Panc1 (cell line): Measurements from ENCODE around the gene GNPNAT1. TPM values are rescaled to one million over a fixed set of nuclear protein-coding genes. Genes with fewer than 3 reads are reported as not detected.

Experiments used
- ATAC-seq: fragments of 200-7000 bp; cut with Tn5 transposase; 2 replicates; pipeline ENCODE4 v1.9.1; 2020; ENCODE audit warnings: mild to moderate bottlenecking, moderate library complexity
- BruUV-seq: library from RNA; stranded (reverse); fragments of 400-500 nt; replicated peaks from 2 replicates; lab custom pipeline; 2021; lab: Mats Ljungman, UMichigan
- CTCF ChIA-PET: fragments of 300-600 bp; sonication (Branson Sonifier 250); formaldehyde crosslinking; loops from one replicate; lab custom pipeline; 2022; ENCODE audit warnings: antibody characterized with exemption; lab: Charles Lee
- POLR2A ChIA-PET: fragments of 300-600 bp; sonication (Branson Sonifier 250); formaldehyde crosslinking; loops from one replicate; lab custom pipeline; 2022; ENCODE audit warnings: antibody characterized with exemption; lab: Charles Lee
- DNase-seq: peaks from one replicate; pipeline ENCODE4 v3.0.0-alpha.2; 2010; ENCODE audit warnings: low read depth, low spot score
- H3K27ac ChIP-seq: 2 replicates; pipeline ENCODE4 v1.5.1; 2011; ENCODE audit warnings: mild to moderate bottlenecking, low read length, inconsistent platforms
- H3K27me3 ChIP-seq: fragments of 200-500 bp; sonication (Bioruptor generic); 2 replicates; pipeline ENCODE4 v1.6.0; 2014; ENCODE audit warnings: low read length, inconsistent platforms; ENCODE audit not compliant: control insufficient read depth, insufficient read depth
- H3K36me3 ChIP-seq: fragments of 200-500 bp; sonication (Bioruptor generic); 2 replicates; pipeline ENCODE4 v1.5.1; 2014; ENCODE audit warnings: inconsistent platforms, mild to moderate bottlenecking, low read length, moderate library complexity; ENCODE audit not compliant: control insufficient read depth, insufficient read depth
- H3K4me1 ChIP-seq: 2 replicates; pipeline ENCODE4 v1.5.1; 2011; ENCODE audit warnings: inconsistent platforms, mild to moderate bottlenecking, low read length, moderate library complexity; ENCODE audit not compliant: control insufficient read depth, insufficient read depth
- H3K4me3 ChIP-seq, 2 experiments: 2 replicates each; pipeline ENCODE4 v1.5.1; 2011 to 2012; ENCODE audit warnings: low read depth in 2 of 2, low read length in 2 of 2, mild to moderate bottlenecking in 2 of 2, inconsistent platforms in 1 of 2, moderate library complexity in 1 of 2
- H3K9me3 ChIP-seq: fragments of 200-500 bp; sonication (Bioruptor generic); 2 replicates; pipeline ENCODE4 v1.5.1; 2014; ENCODE audit warnings: low read depth, mild to moderate bottlenecking, inconsistent platforms, low read length, moderate library complexity; ENCODE audit not compliant: control insufficient read depth, insufficient read depth
- POLR2AphosphoS5 ChIP-seq: IDR thresholded peaks from 2 replicates; pipeline ENCODE4 v1.6.1; 2012; ENCODE audit warnings: mild to moderate bottlenecking, low read depth, low read length, moderate library complexity
- SIN3A ChIP-seq: IDR thresholded peaks from 2 replicates; pipeline ENCODE4 v1.6.1; 2012; ENCODE audit warnings: low read depth, mild to moderate bottlenecking, low read length, moderate library complexity, borderline replicate concordance; ENCODE audit not compliant: insufficient read depth
- TCF7L2 ChIP-seq: IDR thresholded peaks from 2 replicates; pipeline ENCODE4 v1.6.1; 2011; ENCODE audit warnings: mild to moderate bottlenecking, low read depth, low read length, inconsistent platforms
- in situ Hi-C: cut with HindIII; loops from 2 replicates; pipeline ENCODE4 v1.10.0; 2016; ENCODE audit warnings: low sequenced_read_pairs, low pct_unique_long_range_greater_than_20kb
- intact Hi-C: fragments of 100-400 bp; cut with micrococcal nuclease; formaldehyde crosslinking; loops from one replicate; pipeline ENCODE4 v1.10.0; 2022; ENCODE audit not compliant: unreplicated experiment
- total RNA-seq: library from RNA; stranded (reverse); gene quantifications from one replicate; pipeline ENCODE4 v1.2.1, GENCODE V29; 2021; ENCODE audit not compliant: unreplicated experiment
- TF ChIP-seq, protein P1 (sequence below), 2 experiments: IDR thresholded peaks; 2 replicates each; pipeline ENCODE4 v1.6.1; 2011 to 2012; ENCODE audit warnings: low read depth in 2 of 2, control low read depth in 1 of 2, low read length in 1 of 2, mild to moderate bottlenecking in 1 of 2, moderate library complexity in 1 of 2; ENCODE audit not compliant: insufficient read depth in 1 of 2
- TF ChIP-seq, protein P2 (sequence below): fragments of 450-650 bp; IDR thresholded peaks from 2 replicates; pipeline ENCODE4 v1.5.1; 2017; ENCODE audit warnings: mild to moderate bottlenecking

Gene GNPNAT1
- total RNA-seq, 1 experiment from 2014 or later, result 22.2 TPM

DNA sequence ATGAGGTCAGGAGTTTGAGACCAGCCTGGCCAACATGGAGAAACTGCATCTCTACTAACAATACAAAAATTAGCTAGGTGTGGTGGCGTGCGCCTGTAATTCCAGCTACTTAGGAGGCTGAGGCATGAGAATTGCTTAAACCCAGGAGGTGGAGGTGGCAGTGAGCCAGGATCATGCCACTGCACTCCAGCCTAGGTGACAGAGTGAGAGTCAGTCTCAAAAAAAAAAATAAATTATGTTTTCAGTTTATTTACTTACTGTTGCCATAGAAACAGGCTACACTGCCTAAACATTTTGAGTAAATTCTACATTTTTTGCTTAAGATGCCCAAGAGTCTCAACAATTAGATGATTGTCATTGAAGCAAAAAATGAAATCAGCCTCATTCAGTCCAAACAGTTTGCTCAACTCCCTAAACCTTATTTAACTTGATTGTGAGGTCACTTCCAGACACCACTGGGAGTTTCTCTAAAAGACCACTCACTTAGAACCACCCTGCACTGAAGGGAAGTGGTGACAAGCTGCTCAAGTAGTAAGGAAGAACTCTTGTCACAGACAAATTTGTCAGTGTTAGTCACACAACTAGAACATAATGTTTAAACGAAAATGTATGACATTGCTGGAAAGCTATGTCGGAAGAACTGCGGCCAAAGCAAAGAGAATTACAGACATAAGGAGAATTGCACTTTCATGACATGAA, 9.8 kb upstream of the GNPNAT1 start:
- ATAC-seq (no peak), DNase-seq (no peak)
- in situ Hi-C loops (no loop called here), intact Hi-C loops (no loop called here)
- Histone ChIP-seq H3K9me3 (no peaks in the 10 kb centered on the region), H3K4me3 (no peak overlapping the region), H3K27ac (no peak overlapping the region), H3K36me3 (no peaks in the 10 kb centered on the region), H3K27me3 (no peaks in the 10 kb centered on the region), H3K4me1 (no peaks in the 10 kb centered on the region)
- BruUV-seq, result no TSS peak
- ChIA-PET POLR2A (no interaction called here), CTCF (no interaction called here)
- TF ChIP-seq, protein P1, sequence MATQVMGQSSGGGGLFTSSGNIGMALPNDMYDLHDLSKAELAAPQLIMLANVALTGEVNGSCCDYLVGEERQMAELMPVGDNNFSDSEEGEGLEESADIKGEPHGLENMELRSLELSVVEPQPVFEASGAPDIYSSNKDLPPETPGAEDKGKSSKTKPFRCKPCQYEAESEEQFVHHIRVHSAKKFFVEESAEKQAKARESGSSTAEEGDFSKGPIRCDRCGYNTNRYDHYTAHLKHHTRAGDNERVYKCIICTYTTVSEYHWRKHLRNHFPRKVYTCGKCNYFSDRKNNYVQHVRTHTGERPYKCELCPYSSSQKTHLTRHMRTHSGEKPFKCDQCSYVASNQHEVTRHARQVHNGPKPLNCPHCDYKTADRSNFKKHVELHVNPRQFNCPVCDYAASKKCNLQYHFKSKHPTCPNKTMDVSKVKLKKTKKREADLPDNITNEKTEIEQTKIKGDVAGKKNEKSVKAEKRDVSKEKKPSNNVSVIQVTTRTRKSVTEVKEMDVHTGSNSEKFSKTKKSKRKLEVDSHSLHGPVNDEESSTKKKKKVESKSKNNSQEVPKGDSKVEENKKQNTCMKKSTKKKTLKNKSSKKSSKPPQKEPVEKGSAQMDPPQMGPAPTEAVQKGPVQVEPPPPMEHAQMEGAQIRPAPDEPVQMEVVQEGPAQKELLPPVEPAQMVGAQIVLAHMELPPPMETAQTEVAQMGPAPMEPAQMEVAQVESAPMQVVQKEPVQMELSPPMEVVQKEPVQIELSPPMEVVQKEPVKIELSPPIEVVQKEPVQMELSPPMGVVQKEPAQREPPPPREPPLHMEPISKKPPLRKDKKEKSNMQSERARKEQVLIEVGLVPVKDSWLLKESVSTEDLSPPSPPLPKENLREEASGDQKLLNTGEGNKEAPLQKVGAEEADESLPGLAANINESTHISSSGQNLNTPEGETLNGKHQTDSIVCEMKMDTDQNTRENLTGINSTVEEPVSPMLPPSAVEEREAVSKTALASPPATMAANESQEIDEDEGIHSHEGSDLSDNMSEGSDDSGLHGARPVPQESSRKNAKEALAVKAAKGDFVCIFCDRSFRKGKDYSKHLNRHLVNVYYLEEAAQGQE (IDR thresholded peaks at IDR 0.05; ENCODE audit: insufficient read depth in 1 of 2, low read depth in 2 of 2, low read length in 1 of 2), result no peak
- TF ChIP-seq POLR2AphosphoS5, result no peak
- TF ChIP-seq SIN3A, result no peak
- no peak for TF ChIP-seq TCF7L2
- TF ChIP-seq, protein P2, sequence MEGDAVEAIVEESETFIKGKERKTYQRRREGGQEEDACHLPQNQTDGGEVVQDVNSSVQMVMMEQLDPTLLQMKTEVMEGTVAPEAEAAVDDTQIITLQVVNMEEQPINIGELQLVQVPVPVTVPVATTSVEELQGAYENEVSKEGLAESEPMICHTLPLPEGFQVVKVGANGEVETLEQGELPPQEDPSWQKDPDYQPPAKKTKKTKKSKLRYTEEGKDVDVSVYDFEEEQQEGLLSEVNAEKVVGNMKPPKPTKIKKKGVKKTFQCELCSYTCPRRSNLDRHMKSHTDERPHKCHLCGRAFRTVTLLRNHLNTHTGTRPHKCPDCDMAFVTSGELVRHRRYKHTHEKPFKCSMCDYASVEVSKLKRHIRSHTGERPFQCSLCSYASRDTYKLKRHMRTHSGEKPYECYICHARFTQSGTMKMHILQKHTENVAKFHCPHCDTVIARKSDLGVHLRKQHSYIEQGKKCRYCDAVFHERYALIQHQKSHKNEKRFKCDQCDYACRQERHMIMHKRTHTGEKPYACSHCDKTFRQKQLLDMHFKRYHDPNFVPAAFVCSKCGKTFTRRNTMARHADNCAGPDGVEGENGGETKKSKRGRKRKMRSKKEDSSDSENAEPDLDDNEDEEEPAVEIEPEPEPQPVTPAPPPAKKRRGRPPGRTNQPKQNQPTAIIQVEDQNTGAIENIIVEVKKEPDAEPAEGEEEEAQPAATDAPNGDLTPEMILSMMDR, result no peak

- no peaks in the 10 kb centered on the region for H3K27me3 ChIP-seq
- H3K36me3 ChIP-seq, result no peaks in the 10 kb centered on the region
- H3K9me3 ChIP-seq, result no peaks in the 10 kb centered on the region
- TF ChIP-seq TCF7L2 (no peak), POLR2AphosphoS5 (no peak), SIN3A (no peak)
- TF ChIP-seq, protein P1 (IDR thresholded peaks at IDR 0.05; ENCODE audit: insufficient read depth in 1 of 2, low read depth in 2 of 2, low read length in 1 of 2), result no peak
- TF ChIP-seq, protein P2, result no peak
- H3K4me3 ChIP-seq, result no peak overlapping the region
- no TSS peak for BruUV-seq
- in situ Hi-C loops, result no loop called here
- no peak for DNase-seq
- no peak overlapping the region for H3K27ac ChIP-seq
- intact Hi-C loops, result no loop called here
- no peak for ATAC-seq
- POLR2A ChIA-PET, result no interaction called here
- CTCF ChIA-PET, result no interaction called here
- no peaks in the 10 kb centered on the region for H3K4me1 ChIP-seq
These were observed 7.4 kb upstream of the GNPNAT1 start for GRCh38 chr14:52798826-52799225.
